HT1080 (cell line): ENCODE measurements around the gene HIPK3. TPM values are rescaled to one million over a fixed set of nuclear protein-coding genes. Genes with fewer than 3 reads are reported as not detected.
"Not testable (repeated sequence)": the region's sequence is repeated elsewhere in the genome, so short reads cannot be mapped to it uniquely, and the experiment has no call there.

Source experiments
- DNase-seq: peaks from one replicate; pipeline ENCODE4 v3.0.0-alpha.2; 2015; ENCODE audit warnings: low read depth
- total RNA-seq: library from RNA; depleted of rRNA; stranded (reverse); fragments of >200 nt; shearing (Covaris generic); gene quantifications from 2 replicates; pipeline ENCODE4 v1.2.3, GENCODE V29; 2014

Gene HIPK3
- total RNA-seq, 1 experiment from 2014 or later = 23.1 TPM

GRCh38 chr11:33303541-33303940, 46.4 kb downstream of the HIPK3 start:
- no peak for DNase-seq

DNA sequence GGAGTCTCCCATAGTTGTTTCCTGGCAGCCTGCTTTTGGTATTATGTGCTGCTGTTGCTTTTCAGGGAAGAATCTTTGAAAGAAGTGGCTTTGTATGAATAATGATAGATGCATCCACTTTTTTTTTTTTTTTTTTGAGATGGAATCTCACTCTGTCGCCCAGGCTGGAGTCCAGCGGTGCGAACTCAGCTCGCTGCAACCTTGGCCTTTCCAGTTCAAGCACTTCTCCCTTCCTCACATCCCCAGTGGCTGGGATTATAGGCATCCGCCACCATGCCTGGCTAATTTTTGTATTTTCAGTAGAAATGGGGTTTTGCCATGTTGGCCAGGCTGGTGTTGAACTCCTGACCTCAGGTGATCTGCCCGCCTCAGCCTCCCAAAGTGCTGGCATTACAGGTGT, 49.6 kb downstream of the HIPK3 start:
- DNase-seq = not testable (repeated sequence)

- no peak for DNase-seq
Observed at GRCh38 chr11:33307984-33308383, 50.8 kb downstream of the HIPK3 start.

DNA sequence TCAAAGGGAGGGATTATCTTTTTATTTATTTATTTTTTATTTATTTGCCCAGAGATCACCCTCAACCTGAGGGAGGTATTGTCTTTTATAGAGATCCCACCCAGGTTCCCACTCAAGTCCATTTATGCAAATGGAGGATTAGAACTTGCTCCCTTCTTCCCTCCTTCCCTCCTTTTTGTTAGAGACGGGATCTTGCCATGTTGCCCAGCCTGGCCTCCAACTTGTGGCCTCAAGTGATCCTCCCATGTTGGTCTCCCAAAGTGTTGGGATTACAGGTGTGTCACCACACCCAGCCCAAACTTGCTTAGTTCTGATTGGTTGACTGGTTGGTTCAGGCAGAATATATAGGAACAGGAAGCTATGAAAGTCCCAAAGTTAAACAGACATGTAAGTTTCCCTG, 51.9 kb downstream of the HIPK3 start:
- no peak for DNase-seq

GRCh38 chr11:33310720-33311500, 53.7 kb downstream of the HIPK3 start:
- peak; percentile 35 for DNase-seq

- no peak for DNase-seq
Observed at GRCh38 chr11:33311680-33312079, 54.5 kb downstream of the HIPK3 start.

DNA sequence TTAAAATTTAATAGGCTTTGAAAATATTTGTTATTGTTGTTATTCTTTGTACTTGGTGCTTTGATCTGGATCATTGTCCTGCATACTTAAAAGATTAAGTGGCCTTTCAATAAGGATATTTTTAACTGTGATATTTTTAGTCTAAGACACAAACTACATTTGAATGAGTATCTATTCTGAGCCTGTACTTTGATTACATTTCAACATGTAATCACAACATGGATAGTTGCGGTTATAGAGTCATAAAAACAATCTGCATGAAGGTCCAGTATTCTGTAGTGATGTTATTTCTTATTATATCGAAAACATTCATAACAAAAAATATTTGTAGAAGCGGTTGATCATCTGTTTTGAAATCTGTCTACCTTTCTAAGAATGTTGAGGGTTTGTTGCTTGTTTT, 58.6 kb downstream of the HIPK3 start:
- no peak for DNase-seq

DNA sequence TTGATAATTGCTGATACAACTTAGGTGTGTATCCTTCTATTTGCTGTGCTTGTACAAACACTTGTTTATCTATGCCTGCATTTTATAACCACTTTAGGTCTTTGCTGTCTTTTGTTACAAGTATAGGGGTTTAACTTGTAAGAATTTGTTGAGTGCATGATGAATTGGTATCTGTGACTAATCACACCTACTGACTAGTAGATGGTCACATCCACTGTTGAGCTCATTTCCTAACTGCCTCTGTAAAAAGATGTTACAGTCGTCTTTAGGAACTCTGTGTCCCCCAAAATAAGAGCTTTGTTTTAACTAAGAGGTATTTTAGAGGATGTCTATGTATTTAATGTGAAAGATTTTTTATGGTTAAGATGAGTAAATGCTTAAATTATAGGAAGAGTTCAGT, 60.5 kb downstream of the HIPK3 start:
- DNase-seq = peak; percentile 63

DNA sequence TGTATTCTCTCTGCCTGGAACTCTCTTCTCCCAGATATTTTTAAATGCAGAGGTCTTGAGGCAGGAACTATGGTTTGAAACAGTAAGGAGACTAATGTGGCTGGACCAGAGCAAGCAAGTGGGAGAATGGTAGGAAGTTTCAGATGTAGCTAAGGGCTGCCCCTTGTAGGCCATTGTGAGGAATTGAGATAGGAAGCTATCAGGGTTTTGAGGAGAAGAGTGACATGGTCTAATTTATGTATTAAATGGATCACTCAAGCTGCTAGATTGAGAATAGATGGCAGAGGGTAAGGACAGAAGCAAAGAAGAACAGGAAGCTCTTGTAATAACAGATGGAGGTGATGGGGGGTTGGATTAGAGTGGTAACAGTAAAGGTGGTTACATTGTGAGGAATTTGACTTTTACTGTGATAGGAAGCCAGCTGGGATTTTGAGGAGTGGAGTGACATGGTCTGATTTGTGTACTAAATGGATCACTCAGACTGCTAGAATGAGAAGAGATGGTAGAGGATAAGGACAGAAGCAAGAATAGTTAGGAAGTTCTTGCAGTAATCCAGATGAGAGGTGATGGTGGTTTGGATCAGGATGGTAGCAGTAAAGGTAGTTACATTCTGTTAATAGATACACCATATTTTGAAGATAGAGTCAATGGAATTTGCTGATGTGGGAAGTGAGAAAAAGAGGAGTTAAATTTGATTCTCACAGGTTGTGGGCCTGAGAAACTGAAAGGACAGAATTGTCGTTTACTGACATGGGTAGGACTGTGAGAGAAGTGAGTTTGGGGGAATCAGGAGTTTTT, 63.0 kb downstream of the HIPK3 start:
- DNase-seq = no peak

DNA sequence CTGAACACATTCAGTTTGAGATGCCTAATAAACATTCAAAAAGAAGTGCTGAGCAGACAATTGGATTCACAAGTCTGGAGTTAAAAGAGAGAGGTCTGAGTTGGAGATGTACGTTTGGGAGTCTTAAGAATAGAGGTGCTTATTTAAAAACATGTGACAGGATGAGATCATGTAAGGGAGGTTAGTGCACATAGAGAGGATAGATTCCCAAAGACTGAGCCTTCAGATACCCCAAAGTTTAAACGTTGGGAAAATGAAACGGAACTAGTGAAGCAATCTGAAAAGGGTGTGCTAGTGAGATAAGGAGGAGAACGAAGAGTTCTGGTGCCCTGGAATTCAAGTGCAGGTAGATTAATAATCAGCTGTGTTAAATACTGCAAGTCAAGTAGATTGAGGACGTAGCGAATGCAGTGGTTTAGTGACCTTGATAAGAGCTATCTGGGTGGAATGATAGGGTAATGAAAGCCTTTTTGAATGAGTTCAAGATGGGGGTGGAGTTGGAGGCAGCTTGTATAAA, 63.7 kb downstream of the HIPK3 start:
- DNase-seq = no peak

DNA sequence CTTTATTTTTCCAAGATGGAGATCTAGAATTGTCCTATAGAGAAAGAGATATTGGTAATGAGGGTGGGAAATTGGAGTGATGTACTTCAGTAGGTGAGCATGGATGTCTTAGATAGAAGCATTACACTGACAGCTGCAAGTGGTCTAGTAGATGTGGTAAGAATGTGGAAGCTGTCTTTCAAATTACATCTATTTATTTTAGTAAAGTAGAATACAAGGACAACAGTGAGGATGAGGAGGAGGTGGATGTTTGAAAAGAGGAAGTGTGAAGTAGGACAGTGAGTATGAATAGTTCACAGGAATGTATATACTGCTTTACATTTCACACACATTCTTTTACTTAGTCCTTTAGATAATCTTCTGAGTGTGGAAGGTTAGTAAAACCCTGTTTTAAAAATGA, 64.2 kb downstream of the HIPK3 start:
- DNase-seq = no peak

DNA sequence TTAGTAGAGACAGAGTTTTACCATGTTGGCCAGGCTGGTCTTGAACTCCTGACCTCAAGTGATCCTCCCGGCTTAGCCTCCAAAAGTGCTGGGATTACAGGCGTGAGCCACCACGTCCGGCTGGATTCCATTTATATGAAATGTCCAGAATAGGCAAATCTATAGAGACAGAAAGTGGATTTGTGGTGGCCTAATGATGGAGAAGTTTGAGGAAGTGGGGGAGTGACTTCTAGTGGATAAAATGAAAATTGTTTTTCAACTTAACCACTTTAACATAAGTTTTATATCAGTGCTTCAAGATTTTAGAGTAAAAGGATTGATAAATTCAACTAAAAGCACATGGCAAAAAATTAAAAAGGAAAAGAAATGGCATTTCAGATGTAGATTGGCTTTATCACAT, 66.2 kb downstream of the HIPK3 start:
- DNase-seq = no peak

GRCh38 chr11:33324302-33324985, 67.3 kb downstream of the HIPK3 start:
- DNase-seq = no peak

- DNase-seq = no peak
Observed at GRCh38 chr11:33325451-33325850, 68.3 kb downstream of the HIPK3 start.

DNA sequence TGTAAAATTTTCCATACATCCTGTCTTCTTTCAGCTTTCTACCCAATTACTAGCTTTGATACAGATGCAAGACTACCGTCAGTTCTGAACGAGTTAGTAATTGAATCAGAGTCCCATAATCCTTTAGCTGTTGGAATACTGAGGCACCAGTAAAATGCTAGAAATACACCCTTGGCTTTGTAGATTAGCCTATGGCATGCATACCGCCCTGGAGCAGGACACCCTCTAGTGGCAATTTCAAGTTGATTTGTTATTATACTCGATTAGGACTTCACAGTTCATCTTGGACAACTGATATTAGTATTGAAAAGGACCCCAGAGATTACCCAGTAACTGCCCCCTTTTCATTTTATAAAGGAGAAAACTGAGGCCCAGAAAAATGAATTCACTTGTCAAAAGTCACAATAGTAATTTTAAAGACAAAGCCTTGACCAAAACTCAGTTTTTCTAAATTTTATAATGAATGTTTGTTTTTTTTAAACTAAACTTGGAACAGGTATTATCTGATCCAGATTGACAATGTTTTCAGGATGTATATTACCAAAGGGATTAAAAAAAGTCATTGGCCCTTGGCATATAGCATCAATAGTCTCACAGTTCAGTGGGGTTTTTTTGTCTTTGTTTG, 72.6 kb downstream of the HIPK3 start:
- DNase-seq = peak; percentile 49

DNA sequence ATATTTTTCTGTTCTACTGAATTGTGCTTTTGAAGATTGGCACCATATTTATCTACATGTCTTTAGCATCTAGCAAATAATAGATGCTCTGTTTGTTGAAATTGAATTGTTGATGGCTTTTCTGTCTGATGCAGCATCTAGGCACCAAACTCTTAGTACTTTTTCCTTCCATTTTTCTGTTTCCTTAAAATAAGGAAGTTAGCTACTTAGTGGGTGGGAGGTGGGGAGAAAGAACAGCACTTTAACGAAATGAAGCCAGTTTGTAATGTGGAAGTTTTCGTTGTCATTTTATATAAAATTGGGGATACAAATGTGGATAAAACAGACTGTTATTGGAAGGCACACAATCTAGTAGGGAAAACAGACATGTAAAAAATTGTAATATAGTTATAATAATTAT, 76.6 kb downstream of the HIPK3 start:
- DNase-seq = no peak

- no peak for DNase-seq
Observed at GRCh38 chr11:33334627-33335026, 77.4 kb downstream of the HIPK3 start.

DNA sequence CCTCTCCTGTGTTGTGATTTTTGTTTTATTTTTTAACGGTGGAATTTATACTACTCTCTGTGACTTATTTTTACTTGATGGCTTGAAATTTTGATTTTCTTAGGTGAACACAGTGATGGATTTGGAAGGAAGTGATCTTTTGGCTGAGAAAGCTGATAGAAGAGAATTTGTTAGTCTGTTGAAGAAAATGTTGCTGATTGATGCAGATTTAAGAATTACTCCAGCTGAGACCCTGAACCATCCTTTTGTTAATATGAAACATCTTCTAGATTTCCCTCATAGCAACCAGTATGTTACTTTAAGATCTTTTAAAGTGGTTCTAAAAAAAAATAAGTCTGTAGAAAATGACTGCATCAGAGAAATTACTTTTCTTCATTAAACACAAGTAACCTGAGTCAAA, 82.1 kb downstream of the HIPK3 start:
- DNase-seq = no peak

DNA sequence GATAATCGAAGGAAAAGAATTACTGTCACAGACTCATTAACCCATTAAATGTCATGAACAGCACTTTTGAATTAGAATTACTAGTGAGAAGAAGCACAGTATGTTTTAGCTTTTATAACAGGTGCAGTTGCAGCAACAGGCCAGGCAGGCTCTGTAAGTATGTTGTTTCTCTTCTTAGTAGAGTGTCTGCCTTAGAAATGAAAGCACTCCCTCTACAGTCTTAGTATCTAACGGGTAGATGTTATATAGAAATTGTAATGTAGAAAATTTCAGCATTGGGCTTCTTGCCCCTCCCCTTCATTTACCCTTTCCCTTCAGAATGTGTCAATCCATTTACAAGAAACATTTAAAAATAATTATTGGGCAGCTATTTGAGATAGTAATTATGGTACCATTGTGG, 87.4 kb downstream of the HIPK3 start:
- DNase-seq = no peak

DNA sequence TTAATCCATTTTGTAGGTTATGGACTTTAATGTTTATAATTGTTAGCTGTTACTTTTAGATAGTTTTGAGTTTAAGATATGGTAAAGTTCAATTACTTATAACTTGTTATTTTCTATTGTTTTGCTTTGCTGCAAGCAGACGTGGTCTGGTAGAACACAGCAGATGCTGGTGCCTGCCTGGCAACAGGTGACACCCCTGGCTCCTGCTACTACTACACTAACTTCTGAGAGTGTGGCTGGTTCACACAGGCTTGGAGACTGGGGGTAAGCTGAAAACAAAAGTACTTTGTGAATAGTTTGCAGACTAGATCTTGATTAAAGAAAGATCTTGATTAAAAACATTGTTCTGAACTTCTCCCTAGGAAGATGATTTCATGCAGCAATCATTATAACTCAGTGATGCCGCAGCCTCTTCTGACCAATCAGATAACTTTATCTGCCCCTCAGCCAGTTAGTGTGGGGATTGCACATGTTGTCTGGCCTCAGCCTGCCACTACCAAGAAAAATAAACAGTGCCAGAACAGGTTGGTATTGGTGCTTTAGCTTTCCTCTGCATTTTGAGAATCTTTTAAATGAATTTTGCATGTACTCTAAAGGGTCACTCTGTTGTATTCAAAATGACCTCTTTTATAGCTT, 90.4 kb downstream of the HIPK3 start:
- no peak for DNase-seq

- no peak for DNase-seq
Observed at GRCh38 chr11:33350287-33350686, 93.1 kb downstream of the HIPK3 start.
